ENCODE data around the gene PRAC2.

Gene PRAC2

DNA sequence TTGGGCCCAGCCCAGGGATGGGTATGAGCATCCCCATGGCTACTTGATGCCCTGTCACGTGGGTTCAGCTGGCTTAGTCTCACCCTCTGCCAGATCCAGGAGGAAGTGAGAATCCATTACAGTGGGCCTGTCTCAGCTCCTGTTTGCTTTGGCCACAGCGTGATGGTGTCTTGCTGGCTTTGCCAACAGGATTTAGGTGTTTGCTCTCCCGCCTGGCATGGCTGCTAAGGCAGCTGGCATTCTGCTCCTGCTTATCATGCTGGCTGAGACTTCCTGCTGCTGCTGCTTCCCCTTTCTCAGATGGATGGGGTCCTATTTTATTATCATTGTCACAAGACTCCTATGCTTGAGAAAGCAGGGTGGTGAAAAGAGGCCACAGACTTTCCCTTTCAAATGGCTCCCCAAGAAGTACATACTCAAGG is 33.9 kb downstream of the PRAC2 start:
- peaks cover 2% of the 10 kb centered on the region for H3K9me3 Mint-ChIP-seq
- no peak overlapping the region for H3K4me3 Mint-ChIP-seq
- TF ChIP-seq, protein P1, sequence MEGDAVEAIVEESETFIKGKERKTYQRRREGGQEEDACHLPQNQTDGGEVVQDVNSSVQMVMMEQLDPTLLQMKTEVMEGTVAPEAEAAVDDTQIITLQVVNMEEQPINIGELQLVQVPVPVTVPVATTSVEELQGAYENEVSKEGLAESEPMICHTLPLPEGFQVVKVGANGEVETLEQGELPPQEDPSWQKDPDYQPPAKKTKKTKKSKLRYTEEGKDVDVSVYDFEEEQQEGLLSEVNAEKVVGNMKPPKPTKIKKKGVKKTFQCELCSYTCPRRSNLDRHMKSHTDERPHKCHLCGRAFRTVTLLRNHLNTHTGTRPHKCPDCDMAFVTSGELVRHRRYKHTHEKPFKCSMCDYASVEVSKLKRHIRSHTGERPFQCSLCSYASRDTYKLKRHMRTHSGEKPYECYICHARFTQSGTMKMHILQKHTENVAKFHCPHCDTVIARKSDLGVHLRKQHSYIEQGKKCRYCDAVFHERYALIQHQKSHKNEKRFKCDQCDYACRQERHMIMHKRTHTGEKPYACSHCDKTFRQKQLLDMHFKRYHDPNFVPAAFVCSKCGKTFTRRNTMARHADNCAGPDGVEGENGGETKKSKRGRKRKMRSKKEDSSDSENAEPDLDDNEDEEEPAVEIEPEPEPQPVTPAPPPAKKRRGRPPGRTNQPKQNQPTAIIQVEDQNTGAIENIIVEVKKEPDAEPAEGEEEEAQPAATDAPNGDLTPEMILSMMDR (IDR thresholded peaks at IDR 0.05; ENCODE audit: unreplicated experiment in 3 of 3), result no peak
- peaks cover 98% of the 10 kb centered on the region for H3K27me3 Mint-ChIP-seq (ENCODE audit: low read depth)
- peaks cover 21% of the 10 kb centered on the region for H3K4me1 Mint-ChIP-seq
- H3K36me3 Mint-ChIP-seq (ENCODE audit: low read depth), result no peaks in the 10 kb centered on the region
- H3K27ac Mint-ChIP-seq, result no peak overlapping the region

DNA sequence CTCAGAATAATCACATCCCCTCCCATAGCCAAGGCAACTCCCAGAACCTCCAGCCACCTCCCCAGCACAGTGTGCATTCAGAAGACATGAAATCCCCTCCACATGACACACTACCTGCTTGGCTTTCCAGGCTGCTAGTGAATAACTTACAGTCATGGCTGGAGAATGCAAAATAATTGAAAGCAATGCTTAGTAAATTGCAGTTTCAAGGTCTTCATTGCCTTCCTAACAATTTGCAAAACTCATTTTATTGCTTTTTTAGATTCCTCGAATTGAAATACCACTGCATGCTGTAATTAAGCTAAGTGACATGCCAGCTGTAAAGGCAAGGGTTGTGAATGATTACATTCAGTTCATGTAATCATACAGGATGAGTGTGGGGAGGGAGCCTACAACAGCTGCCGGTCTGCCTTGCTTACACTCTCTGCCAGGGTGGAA is 34.6 kb downstream of the PRAC2 start:
- H3K4me1 Mint-ChIP-seq, result peaks cover 21% of the 10 kb centered on the region
- H3K9me3 Mint-ChIP-seq, result peaks cover 2% of the 10 kb centered on the region
- H3K27ac Mint-ChIP-seq, result no peak overlapping the region
- no peak overlapping the region for H3K4me3 Mint-ChIP-seq
- peaks cover 98% of the 10 kb centered on the region for H3K27me3 Mint-ChIP-seq (ENCODE audit: low read depth)
- TF ChIP-seq, protein P1 (IDR thresholded peaks at IDR 0.05; ENCODE audit: unreplicated experiment in 3 of 3), result no peak
- H3K36me3 Mint-ChIP-seq (ENCODE audit: low read depth), result no peaks in the 10 kb centered on the region

DNA sequence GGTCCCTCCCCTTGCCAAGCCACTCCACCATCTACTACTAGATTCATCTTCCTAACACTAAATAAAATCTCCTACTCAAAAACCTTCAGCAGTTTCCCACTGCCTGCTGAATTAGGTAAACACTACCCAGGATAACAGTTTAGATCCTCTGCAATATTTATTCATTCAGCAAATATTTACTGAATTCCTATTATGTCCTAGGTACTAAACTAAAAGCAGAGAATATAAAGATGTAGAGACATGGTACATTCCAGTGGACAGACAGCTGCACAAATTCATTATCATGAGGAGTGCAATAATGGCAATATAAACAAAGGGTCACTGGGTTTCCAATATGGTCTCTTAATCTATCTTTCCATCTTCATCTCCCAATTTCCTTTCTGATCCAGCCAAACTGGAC is 36.3 kb downstream of the PRAC2 start:
- Mint-ChIP-seq H3K4me3 (no peak overlapping the region), H3K4me1 (peaks cover 11% of the 10 kb centered on the region), H3K36me3 (ENCODE audit: low read depth) (no peaks in the 10 kb centered on the region), H3K27ac (no peak overlapping the region), H3K9me3 (peaks cover 2% of the 10 kb centered on the region), H3K27me3 (ENCODE audit: low read depth) (peaks cover 98% of the 10 kb centered on the region)
- TF ChIP-seq, protein P1 (IDR thresholded peaks at IDR 0.05; ENCODE audit: unreplicated experiment in 3 of 3), result no peak

DNA sequence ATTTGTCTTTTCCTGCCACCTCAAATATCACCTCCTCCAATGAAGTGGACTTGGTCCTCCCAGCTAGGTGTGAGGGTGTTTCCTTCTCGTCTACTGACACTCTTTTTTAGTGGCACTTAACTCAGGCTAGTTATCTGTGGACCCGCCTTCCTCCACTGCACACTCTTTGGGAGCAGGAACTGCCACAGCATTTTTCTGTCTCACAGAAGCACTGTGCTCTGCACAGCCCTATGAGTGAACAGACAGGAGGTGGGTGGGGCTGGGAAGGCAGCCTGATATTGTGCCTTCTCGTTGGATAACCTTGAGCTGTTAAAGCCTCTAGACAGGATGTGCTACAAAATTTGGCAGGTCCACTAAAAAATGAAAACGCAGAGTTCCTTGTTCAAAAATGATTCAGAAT is 37.4 kb downstream of the PRAC2 start:
- H3K27ac Mint-ChIP-seq, result no peak overlapping the region
- H3K4me1 Mint-ChIP-seq, result peaks cover 11% of the 10 kb centered on the region
- peaks cover 95% of the 10 kb centered on the region for H3K27me3 Mint-ChIP-seq (ENCODE audit: low read depth)
- H3K9me3 Mint-ChIP-seq, result peaks cover 2% of the 10 kb centered on the region
- TF ChIP-seq, protein P1 (IDR thresholded peaks at IDR 0.05; ENCODE audit: unreplicated experiment in 3 of 3), result no peak
- H3K36me3 Mint-ChIP-seq (ENCODE audit: low read depth), result no peaks in the 10 kb centered on the region
- no peak overlapping the region for H3K4me3 Mint-ChIP-seq

DNA sequence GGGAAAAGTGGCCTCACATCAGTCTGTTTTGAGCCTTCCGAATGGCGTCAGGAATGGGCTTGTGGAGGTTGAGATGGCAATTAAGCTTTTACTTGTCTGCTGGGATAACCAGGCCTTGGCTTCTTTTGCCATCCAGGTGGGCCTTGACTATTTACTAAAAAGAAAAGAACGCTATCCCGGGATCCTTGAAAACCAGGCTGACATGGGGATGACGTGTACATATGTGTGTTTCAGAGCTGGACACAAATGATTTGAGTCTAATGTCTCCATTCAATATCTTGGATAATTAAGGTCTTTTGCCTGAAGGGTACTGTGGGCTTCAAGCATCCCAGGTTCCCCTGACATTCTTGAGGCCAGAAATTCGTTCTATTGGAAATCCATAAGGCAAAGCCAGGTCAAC is 38.1 kb downstream of the PRAC2 start:
- H3K27ac Mint-ChIP-seq, result no peak overlapping the region
- TF ChIP-seq, protein P1 (IDR thresholded peaks at IDR 0.05; ENCODE audit: unreplicated experiment in 3 of 3), result no peak
- no peak overlapping the region for H3K4me3 Mint-ChIP-seq
- no peaks in the 10 kb centered on the region for H3K36me3 Mint-ChIP-seq (ENCODE audit: low read depth)
- peaks cover 11% of the 10 kb centered on the region for H3K4me1 Mint-ChIP-seq
- peaks cover 2% of the 10 kb centered on the region for H3K9me3 Mint-ChIP-seq
- H3K27me3 Mint-ChIP-seq (ENCODE audit: low read depth), result peaks cover 95% of the 10 kb centered on the region

DNA sequence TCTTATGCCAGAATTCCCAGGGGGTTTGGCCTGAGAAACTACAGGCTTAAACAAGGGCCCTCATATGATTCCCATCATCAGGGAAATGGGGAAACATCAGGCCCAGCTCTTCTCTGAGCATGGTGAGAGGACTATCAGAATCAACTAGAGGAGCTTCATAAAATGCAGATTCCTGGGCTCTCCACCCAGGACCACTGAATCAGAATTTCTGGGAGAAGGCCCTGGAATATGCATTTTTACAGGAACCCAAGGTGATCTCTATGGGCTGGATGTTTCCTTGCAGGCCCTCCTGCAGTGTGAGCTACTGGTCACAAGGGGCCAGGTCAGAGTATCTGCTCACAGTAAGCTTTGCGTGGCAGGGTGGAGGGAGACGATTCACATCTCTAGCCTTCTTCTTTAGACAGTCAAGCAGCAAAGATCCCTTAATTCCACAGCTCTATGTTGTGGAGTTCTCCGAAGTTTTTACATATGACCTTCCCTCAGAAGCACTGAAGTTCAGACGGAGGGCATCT is 44.3 kb downstream of the PRAC2 start:
- Mint-ChIP-seq H3K9me3 (no peaks in the 10 kb centered on the region), H3K36me3 (ENCODE audit: low read depth) (no peaks in the 10 kb centered on the region), H3K27me3 (ENCODE audit: low read depth) (peaks cover 58% of the 10 kb centered on the region), H3K4me1 (no peaks in the 10 kb centered on the region), H3K4me3 (no peak overlapping the region), H3K27ac (no peak overlapping the region)
- TF ChIP-seq, protein P1 (IDR thresholded peaks at IDR 0.05; ENCODE audit: unreplicated experiment in 3 of 3), result no peak

Measured in nephron (organoid).